T-helper 17 cell (primary cell): ENCODE measurements around the gene LTB. TPM values are rescaled to one million over a fixed set of nuclear protein-coding genes. Genes with fewer than 3 reads are reported as not detected.
A peak's percentile ranks its signal among the peaks of the same experiment; 100 is the strongest.

ENCODE experiments used
- ATAC-seq: fragments of 150-1000 bp; cut with Tn5 transposase; 2 replicates; pipeline ENCODE4 v1.10.0; 2021; ENCODE audit warnings: mild to moderate bottlenecking, moderate library complexity
- DNase-seq, 3 donors: peaks; one replicate each; pipeline versions ENCODE4 v3.0.0 to v3.0.0-alpha.2; 2020 to 2021
- H3K9me3 ChIP-seq: one replicate; pipeline ENCODE4 v1.7.0; 2013; ENCODE audit warnings: low read length, mild to moderate bottlenecking; ENCODE audit not compliant: control insufficient read depth, poor library complexity, severe bottlenecking
- H3K27ac Mint-ChIP-seq: one replicate; pipeline ENCODE4 v1.8.0; 2022; ENCODE audit warnings: mild to moderate bottlenecking, moderate library complexity, mixed read lengths
- H3K27me3 Mint-ChIP-seq: one replicate; pipeline ENCODE4 v1.8.0; 2022; ENCODE audit warnings: mixed read lengths
- H3K36me3 Mint-ChIP-seq: one replicate; pipeline ENCODE4 v1.8.0; 2022; ENCODE audit warnings: low read depth, mixed read lengths
- H3K4me1 Mint-ChIP-seq: one replicate; pipeline ENCODE4 v1.8.0; 2022; ENCODE audit warnings: mild to moderate bottlenecking, mixed read lengths
- H3K4me3 Mint-ChIP-seq: one replicate; pipeline ENCODE4 v1.8.0; 2022; ENCODE audit warnings: mild to moderate bottlenecking, moderate library complexity, mixed read lengths
- total RNA-seq, 4 donors: library from RNA in 2 of 4; stranded (reverse) in 2 of 4; gene quantifications; one replicate each; pipeline ENCODE4 v1.2.3 and lab custom pipeline; 2022 to 2026

LTB gene, protein sequence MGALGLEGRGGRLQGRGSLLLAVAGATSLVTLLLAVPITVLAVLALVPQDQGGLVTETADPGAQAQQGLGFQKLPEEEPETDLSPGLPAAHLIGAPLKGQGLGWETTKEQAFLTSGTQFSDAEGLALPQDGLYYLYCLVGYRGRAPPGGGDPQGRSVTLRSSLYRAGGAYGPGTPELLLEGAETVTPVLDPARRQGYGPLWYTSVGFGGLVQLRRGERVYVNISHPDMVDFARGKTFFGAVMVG
- 100 to 1,000 TPM; 791 to 891 TPM for total RNA-seq
- 432 reads per million in 2 donors for total RNA-seq (lab: John Stamatoyannopoulos, UW)

- peak within 1 kb of the TSS; percentile 100 for H3K4me3 Mint-ChIP-seq
- H3K27ac Mint-ChIP-seq, result peak within 1 kb of the TSS; percentile 99
- no peaks in the 10 kb centered on the region for H3K9me3 ChIP-seq
- no peaks in the 10 kb centered on the region for H3K27me3 Mint-ChIP-seq
- DNase-seq, result peak; percentile 57 to 71 (median 58)
- H3K4me1 Mint-ChIP-seq, result peaks cover 52% of the 10 kb centered on the region
- peaks cover 14% of the 10 kb centered on the region for H3K36me3 Mint-ChIP-seq
- peak; percentile 71 for ATAC-seq
These were observed at the start of gene LTB for GRCh38 chr6:31582230-31582643. Gene LTB, minus strand, starts transcription at chr6:31582424. Its CDS starts 7 bp downstream, at chr6:31582417.

DNA sequence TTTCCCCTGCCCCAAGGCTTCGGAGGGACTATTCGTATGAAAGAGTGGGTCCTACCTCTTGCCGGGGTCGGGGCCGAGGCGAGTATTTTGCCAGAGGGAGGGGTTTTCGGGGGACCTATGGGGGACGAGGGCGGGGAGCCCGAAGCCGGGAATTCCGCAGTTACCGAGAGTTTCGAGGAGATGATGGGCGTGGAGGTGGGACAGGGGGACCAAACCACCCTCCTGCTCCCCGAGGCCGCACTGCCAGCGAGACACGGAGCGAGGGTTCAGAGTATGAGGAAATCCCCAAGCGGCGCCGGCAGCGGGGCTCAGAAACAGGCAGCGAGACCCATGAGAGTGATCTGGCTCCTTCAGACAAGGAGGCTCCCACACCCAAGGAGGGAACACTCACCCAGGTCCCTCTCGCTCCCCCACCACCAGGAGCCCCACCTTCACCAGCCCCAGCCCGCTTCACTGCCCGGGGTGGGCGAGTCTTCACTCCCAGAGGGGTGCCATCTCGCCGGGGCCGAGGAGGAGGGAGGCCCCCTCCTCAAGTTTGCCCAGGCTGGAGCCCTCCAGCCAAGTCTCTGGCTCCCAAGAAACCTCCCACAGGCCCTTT lies 49.6 kb upstream of the LTB start:
- Mint-ChIP-seq H3K4me3 (no peak overlapping the region), H3K36me3 (peaks cover 18% of the 10 kb centered on the region), H3K27me3 (no peaks in the 10 kb centered on the region), H3K27ac (peak overlapping the region; percentile 43), H3K4me1 (peaks cover 17% of the 10 kb centered on the region)
- no peaks in the 10 kb centered on the region for H3K9me3 ChIP-seq
- no peak for DNase-seq
- ATAC-seq, result no peak

DNA sequence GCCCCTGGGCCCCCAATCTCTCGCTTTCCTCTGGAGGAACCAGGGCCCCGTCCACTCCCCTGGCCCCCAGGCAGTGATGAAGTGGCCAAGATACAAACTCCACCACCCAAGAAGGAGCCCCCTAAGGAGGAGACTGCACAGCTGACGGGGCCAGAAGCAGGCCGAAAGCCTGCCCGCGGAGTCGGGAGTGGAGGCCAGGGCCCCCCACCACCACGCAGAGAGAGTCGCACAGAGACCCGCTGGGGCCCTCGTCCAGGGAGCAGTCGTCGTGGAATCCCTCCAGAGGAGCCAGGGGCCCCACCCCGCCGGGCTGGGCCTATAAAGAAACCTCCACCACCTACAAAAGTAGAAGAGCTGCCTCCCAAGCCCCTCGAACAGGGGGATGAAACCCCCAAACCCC lies 49.0 kb upstream of the LTB start:
- no peaks in the 10 kb centered on the region for H3K9me3 ChIP-seq
- Mint-ChIP-seq H3K4me3 (peak overlapping the region; percentile 31), H3K27me3 (no peaks in the 10 kb centered on the region), H3K36me3 (peaks cover 18% of the 10 kb centered on the region), H3K4me1 (peaks cover 17% of the 10 kb centered on the region), H3K27ac (peak overlapping the region; percentile 43)
- ATAC-seq, result no peak
- no peak for DNase-seq

GRCh38 chr6:31630177-31630934 lies 48.1 kb upstream of the LTB start:
- DNase-seq (no peak), ATAC-seq (no peak)
- no peak overlapping the region for H3K4me3 Mint-ChIP-seq
- H3K27me3 Mint-ChIP-seq, result no peaks in the 10 kb centered on the region
- peaks cover 18% of the 10 kb centered on the region for H3K4me1 Mint-ChIP-seq
- no peak overlapping the region for H3K27ac Mint-ChIP-seq
- peaks cover 20% of the 10 kb centered on the region for H3K36me3 Mint-ChIP-seq
- H3K9me3 ChIP-seq, result no peaks in the 10 kb centered on the region

DNA sequence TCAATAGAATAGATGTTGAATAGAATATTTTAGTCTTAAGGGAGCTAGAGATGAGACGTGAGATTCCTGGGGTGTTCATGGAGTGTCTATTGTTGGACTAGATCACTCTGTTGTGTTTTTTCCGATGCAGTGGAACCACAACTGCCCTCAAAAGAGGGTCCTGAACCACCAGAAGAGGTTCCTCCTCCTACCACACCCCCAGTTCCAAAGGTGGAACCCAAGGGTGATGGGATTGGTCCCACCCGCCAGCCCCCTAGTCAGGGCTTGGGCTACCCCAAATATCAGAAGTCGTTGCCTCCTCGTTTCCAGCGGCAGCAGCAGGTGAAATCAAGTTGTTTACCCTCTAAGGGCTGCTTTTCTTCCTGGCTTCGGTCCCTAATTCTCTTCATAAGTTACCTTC lies 46.8 kb upstream of the LTB start:
- H3K27ac Mint-ChIP-seq, result no peak overlapping the region
- H3K36me3 Mint-ChIP-seq, result peaks cover 20% of the 10 kb centered on the region
- peaks cover 17% of the 10 kb centered on the region for H3K4me1 Mint-ChIP-seq
- H3K9me3 ChIP-seq, result no peaks in the 10 kb centered on the region
- ATAC-seq, result no peak
- H3K4me3 Mint-ChIP-seq, result no peak overlapping the region
- no peaks in the 10 kb centered on the region for H3K27me3 Mint-ChIP-seq
- no peak for DNase-seq

GRCh38 chr6:31627690-31628287 lies 45.6 kb upstream of the LTB start:
- Mint-ChIP-seq H3K36me3 (peaks cover 18% of the 10 kb centered on the region), H3K27ac (peak overlapping the region; percentile 87), H3K27me3 (no peaks in the 10 kb centered on the region), H3K4me1 (peaks cover 19% of the 10 kb centered on the region), H3K4me3 (no peak overlapping the region)
- ATAC-seq (no peak), DNase-seq (no peak)
- H3K9me3 ChIP-seq, result no peaks in the 10 kb centered on the region

- no peak overlapping the region for H3K4me3 Mint-ChIP-seq
- H3K27me3 Mint-ChIP-seq, result no peaks in the 10 kb centered on the region
- ATAC-seq (no peak), DNase-seq (no peak)
- peaks cover 27% of the 10 kb centered on the region for H3K4me1 Mint-ChIP-seq
- no peaks in the 10 kb centered on the region for H3K9me3 ChIP-seq
- H3K36me3 Mint-ChIP-seq, result peaks cover 16% of the 10 kb centered on the region
- peak overlapping the region; percentile 87 for H3K27ac Mint-ChIP-seq
These were observed 44.7 kb upstream of the LTB start for GRCh38 chr6:31626952-31627351.

GRCh38 chr6:31624070-31624469 lies 41.8 kb upstream of the LTB start:
- Mint-ChIP-seq H3K27ac (peak overlapping the region; percentile 34), H3K4me1 (peaks cover 33% of the 10 kb centered on the region), H3K27me3 (no peaks in the 10 kb centered on the region), H3K36me3 (peaks cover 14% of the 10 kb centered on the region), H3K4me3 (no peak overlapping the region)
- DNase-seq, result no peak
- no peak for ATAC-seq
- H3K9me3 ChIP-seq, result no peaks in the 10 kb centered on the region

DNA sequence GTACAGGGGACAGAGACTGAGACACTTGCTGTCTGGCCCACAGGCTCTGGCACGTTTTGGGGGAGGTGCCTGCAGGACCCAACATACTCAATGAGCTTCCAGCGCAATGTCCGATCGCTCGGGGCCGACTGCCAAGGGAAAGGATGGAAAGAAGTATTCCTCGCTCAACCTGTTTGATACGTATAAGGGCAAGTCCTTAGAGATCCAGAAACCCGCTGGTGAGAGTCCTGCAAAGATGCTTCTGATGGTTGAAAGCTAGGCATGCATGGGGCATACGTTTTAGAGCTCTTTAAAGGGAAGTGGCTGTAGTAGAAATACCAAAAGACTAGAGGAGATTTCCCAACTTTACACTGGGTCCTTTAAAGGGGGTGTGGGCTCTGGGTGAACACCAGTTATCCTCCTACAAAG lies 40.5 kb upstream of the LTB start:
- Mint-ChIP-seq H3K36me3 (peaks cover 14% of the 10 kb centered on the region), H3K27me3 (no peaks in the 10 kb centered on the region), H3K4me3 (peak overlapping the region; percentile 31), H3K27ac (peak overlapping the region; percentile 95), H3K4me1 (peaks cover 32% of the 10 kb centered on the region)
- no peak for DNase-seq
- H3K9me3 ChIP-seq, result no peaks in the 10 kb centered on the region
- no peak for ATAC-seq

DNA sequence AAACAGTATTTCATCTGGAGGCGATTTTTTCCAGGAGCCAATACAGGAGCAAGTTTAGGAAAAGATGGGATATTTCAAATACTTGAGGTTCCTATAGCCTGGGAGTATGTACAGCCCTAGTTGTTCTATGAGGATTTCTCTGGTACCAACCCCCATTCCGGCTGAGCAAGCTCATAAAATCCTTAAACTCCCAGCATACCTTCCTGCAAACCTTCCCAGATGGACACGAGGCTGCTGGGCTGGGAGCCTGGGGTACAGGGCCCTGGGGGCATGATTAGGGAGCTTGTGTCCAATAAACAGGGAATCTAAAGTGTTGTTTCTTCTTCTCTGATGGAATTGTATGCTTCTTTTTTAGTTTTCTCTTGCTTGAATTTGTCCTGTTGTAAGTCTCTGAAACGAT lies 39.8 kb upstream of the LTB start:
- peaks cover 7% of the 10 kb centered on the region for H3K36me3 Mint-ChIP-seq

GRCh38 chr6:31621320-31621939 lies 39.2 kb upstream of the LTB start:
- Mint-ChIP-seq H3K4me1 (peaks cover 34% of the 10 kb centered on the region), H3K4me3 (peak overlapping the region; percentile 93), H3K27ac (peak overlapping the region; percentile 95), H3K27me3 (no peaks in the 10 kb centered on the region), H3K36me3 (peaks cover 7% of the 10 kb centered on the region)
- H3K9me3 ChIP-seq, result no peaks in the 10 kb centered on the region
- ATAC-seq, result no peak
- no peak for DNase-seq

More for the DNA sequence above, 39.8 kb upstream of the LTB start:
- Mint-ChIP-seq H3K4me1 (peaks cover 29% of the 10 kb centered on the region), H3K27ac (peak overlapping the region; percentile 95), H3K4me3 (peak overlapping the region; percentile 93), H3K27me3 (no peaks in the 10 kb centered on the region)
- no peak for DNase-seq
- no peak for ATAC-seq
- no peaks in the 10 kb centered on the region for H3K9me3 ChIP-seq

GRCh38 chr6:31620586-31621319 lies 38.5 kb upstream of the LTB start, which contains the start of gene PRRC2A:
Gene PRRC2A, plus strand, starts transcription at chr6:31620715. Its CDS starts 2,075 bp downstream, at chr6:31622790.
- Mint-ChIP-seq H3K4me3 (peak within 1 kb of the TSS; percentile 93), H3K36me3 (peaks cover 4% of the 10 kb centered on the region), H3K27ac (peak within 1 kb of the TSS; percentile 95), H3K27me3 (no peaks in the 10 kb centered on the region), H3K4me1 (peaks cover 34% of the 10 kb centered on the region)
- no peaks in the 10 kb centered on the region for H3K9me3 ChIP-seq
- ATAC-seq (peak; percentile 38), DNase-seq (peak in 1 of 3 donors; percentile 86)
